Skeletal muscle satellite cell (primary cell): ENCODE data around the gene APBA2.
"Not testable (repeated sequence)": the region's sequence is repeated elsewhere in the genome, so short reads cannot be mapped to it uniquely, and the experiment has no call there.

Source experiments
- H3K27me3 ChIP-seq: 2 replicates; pipeline ENCODE4 v1.7.0; 2013; ENCODE audit warnings: low read length; ENCODE audit not compliant: control insufficient read depth, insufficient read depth
- H3K36me3 ChIP-seq: 2 replicates; pipeline ENCODE4 v1.7.0; 2013; ENCODE audit warnings: mild to moderate bottlenecking, control low read depth, low read length; ENCODE audit not compliant: insufficient read depth
- H3K4me1 ChIP-seq: 2 replicates; pipeline ENCODE4 v1.7.0; 2013; ENCODE audit warnings: low read length; ENCODE audit not compliant: control insufficient read depth, insufficient read depth
- H3K4me2 ChIP-seq: 2 replicates; pipeline ENCODE4 v1.7.0; 2013; ENCODE audit warnings: mild to moderate bottlenecking, low read length
- H3K4me3 ChIP-seq: 2 replicates; pipeline ENCODE4 v1.7.0; 2013; ENCODE audit warnings: low read length
- H3K9ac ChIP-seq: 2 replicates; pipeline ENCODE4 v1.7.0; 2013; ENCODE audit warnings: mild to moderate bottlenecking, low read depth, low read length, moderate library complexity
- H3K9me3 ChIP-seq: replicated peaks from 2 replicates; pipeline ENCODE4 v1.7.0; 2013; ENCODE audit warnings: mild to moderate bottlenecking, control low read depth, low read length

APBA2 gene

GRCh38 chr15:28880680-28881079, 5.1 kb upstream of the APBA2 start:
- Histone ChIP-seq H3K4me2 (no peak overlapping the region), H3K27me3 (no peaks in the 10 kb centered on the region), H3K36me3 (no peaks in the 10 kb centered on the region), H3K4me1 (no peaks in the 10 kb centered on the region), H3K4me3 (no peak overlapping the region), H3K9me3 (no peaks in the 10 kb centered on the region), H3K9ac (no peak overlapping the region)

DNA sequence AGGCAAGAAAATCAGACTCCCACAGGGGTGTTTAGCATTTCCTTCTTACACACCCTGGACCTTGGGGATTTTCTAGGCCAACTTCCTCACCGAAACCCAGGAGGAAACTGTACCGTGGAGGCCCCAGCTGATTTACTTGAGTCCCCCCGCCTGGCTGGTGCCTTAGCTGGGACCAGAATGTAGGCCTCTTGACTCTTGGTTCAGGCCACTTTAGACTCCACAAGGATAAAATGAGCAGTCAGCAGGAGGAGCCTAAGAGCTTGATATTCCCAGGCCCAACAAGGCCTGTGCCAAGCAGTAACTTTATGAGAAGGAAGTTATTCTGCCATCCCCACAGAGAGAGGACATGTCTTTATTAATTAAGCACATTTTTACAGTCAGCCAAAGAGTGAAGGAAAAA, 4.6 kb upstream of the APBA2 start:
- no peak overlapping the region for H3K4me2 ChIP-seq
- no peak overlapping the region for H3K9ac ChIP-seq
- H3K4me1 ChIP-seq, result no peaks in the 10 kb centered on the region
- H3K9me3 ChIP-seq, result no peaks in the 10 kb centered on the region
- no peak overlapping the region for H3K4me3 ChIP-seq
- H3K27me3 ChIP-seq, result no peaks in the 10 kb centered on the region
- H3K36me3 ChIP-seq, result no peaks in the 10 kb centered on the region

- Histone ChIP-seq H3K27me3 (no peaks in the 10 kb centered on the region), H3K4me2 (no peak overlapping the region), H3K36me3 (no peaks in the 10 kb centered on the region), H3K9ac (no peak overlapping the region), H3K4me1 (no peaks in the 10 kb centered on the region), H3K4me3 (no peak overlapping the region), H3K9me3 (no peaks in the 10 kb centered on the region)
Observed at GRCh38 chr15:28881600-28881999, 4.2 kb upstream of the APBA2 start.

DNA sequence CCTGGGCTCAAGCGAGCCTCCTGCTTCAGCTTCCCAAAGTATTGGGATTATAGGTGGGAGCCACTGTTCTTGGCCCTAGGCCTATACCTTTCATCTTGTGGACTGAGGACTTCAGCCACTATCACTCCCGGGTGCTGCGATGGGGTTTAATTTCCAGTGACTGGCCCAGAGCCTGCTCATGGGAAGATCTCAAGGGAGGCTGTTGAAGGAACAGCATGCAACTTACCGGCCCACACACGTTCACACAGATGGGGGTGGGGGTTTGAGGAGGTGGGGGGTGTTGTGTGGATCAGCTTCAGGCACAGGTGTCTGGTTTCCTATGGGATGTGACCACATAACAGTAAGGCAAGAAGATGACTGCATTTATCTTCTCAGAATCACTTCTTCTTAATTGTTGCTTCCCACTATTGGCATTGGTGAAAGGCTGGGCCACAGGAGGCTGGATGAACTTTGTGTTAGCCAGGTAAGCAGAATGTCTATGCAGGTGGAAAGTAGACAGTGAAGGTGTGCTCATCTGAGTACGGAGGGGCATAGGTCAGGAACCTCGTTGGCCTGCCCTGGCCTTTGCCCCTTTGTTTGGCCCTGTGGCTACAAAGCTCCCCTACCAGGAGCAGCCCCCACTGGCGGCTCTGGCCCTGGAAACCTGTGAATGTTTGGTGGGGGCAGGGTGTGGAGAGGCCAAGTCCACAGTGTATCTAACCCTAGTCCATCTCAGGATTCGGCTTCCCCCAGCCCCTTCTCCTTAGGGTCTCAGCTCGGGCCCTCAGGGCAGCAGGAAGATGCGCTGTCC, 1.4 kb upstream of the APBA2 start:
- H3K27me3 ChIP-seq, result no peaks in the 10 kb centered on the region
- H3K9ac ChIP-seq, result no peak overlapping the region
- no peak overlapping the region for H3K4me3 ChIP-seq
- no peak overlapping the region for H3K4me2 ChIP-seq
- H3K36me3 ChIP-seq, result no peaks in the 10 kb centered on the region
- H3K4me1 ChIP-seq, result peaks cover 16% of the 10 kb centered on the region
- H3K9me3 ChIP-seq, result no peaks in the 10 kb centered on the region

DNA sequence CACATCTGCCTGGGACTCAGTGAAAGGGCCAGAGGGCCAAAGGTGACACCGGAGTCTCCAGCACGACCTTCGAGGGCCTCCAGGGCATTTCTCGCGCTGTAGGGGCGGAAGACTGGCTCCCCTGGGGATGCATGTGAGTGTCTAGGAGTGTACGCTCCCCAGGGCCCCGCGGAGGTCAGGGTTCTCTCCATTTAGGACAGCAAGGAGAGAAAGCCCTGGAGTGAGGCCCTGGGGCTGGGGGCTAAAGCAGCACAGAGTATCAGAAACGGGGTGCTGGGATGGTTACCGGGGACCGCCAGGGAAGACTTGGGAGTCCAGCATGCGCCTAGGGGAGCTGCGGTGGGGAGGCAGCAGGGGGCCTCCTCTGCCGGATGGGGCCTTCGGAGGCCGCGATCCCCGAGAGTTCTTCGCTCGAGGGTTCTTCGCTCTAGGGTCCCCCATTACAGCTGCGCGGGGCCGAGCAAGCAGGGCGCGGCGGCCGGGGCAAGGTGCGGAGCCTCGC, 595 bp upstream of the APBA2 start:
- peak overlapping the region; percentile 93 for H3K4me2 ChIP-seq
- no peaks in the 10 kb centered on the region for H3K9me3 ChIP-seq
- H3K4me1 ChIP-seq, result peaks cover 16% of the 10 kb centered on the region
- no peaks in the 10 kb centered on the region for H3K27me3 ChIP-seq
- peak overlapping the region; percentile 77 for H3K9ac ChIP-seq
- H3K36me3 ChIP-seq, result no peaks in the 10 kb centered on the region
- H3K4me3 ChIP-seq, result peak overlapping the region; percentile 80

- Histone ChIP-seq H3K36me3 (no peaks in the 10 kb centered on the region), H3K4me3 (peak overlapping the region; percentile 80), H3K4me2 (peak overlapping the region; percentile 93), H3K27me3 (no peaks in the 10 kb centered on the region), H3K9ac (peak overlapping the region; percentile 77), H3K9me3 (no peaks in the 10 kb centered on the region), H3K4me1 (peaks cover 23% of the 10 kb centered on the region)
Observed at GRCh38 chr15:28886431-28887338, 911 bp downstream of the APBA2 start.

- Histone ChIP-seq H3K9ac (no peak overlapping the region), H3K36me3 (no peaks in the 10 kb centered on the region), H3K4me2 (peak overlapping the region; percentile 93), H3K9me3 (no peaks in the 10 kb centered on the region), H3K27me3 (no peaks in the 10 kb centered on the region), H3K4me1 (peaks cover 23% of the 10 kb centered on the region), H3K4me3 (peak overlapping the region; percentile 80)
Observed at GRCh38 chr15:28887339-28888174, 1.8 kb downstream of the APBA2 start.

- Histone ChIP-seq H3K4me2 (peak overlapping the region; percentile 47), H3K9ac (no peak overlapping the region), H3K4me1 (peaks cover 31% of the 10 kb centered on the region), H3K36me3 (no peaks in the 10 kb centered on the region), H3K27me3 (no peaks in the 10 kb centered on the region), H3K4me3 (no peak overlapping the region), H3K9me3 (no peaks in the 10 kb centered on the region)
Observed at GRCh38 chr15:28888302-28888894, 2.6 kb downstream of the APBA2 start.

GRCh38 chr15:28888900-28889299, 3.1 kb downstream of the APBA2 start:
- H3K4me3 ChIP-seq, result no peak overlapping the region
- peak overlapping the region; percentile 47 for H3K4me2 ChIP-seq
- H3K9me3 ChIP-seq, result no peaks in the 10 kb centered on the region
- H3K27me3 ChIP-seq, result no peaks in the 10 kb centered on the region
- peaks cover 31% of the 10 kb centered on the region for H3K4me1 ChIP-seq
- H3K36me3 ChIP-seq, result no peaks in the 10 kb centered on the region
- no peak overlapping the region for H3K9ac ChIP-seq

DNA sequence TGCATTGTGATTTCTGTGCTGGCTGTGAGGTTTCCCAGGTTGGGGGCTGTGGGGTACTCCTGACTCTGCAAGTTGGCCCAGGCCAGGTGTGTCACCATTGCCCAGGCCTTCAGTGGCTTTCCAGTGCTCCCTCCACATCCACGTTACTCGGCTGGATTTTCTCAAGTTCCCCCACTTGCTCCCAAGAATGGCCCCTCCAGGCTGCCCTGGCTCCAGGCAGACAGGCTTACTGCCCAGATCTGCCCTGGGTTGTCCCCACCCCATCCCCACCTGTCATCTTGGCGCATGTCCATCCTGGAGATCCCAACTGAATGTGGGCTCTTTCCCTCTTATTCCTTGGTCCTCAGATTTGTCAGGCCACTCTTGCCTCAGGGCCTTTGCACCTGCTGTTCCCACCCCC, 3.6 kb downstream of the APBA2 start:
- H3K4me1 ChIP-seq, result peaks cover 31% of the 10 kb centered on the region
- no peaks in the 10 kb centered on the region for H3K9me3 ChIP-seq
- no peaks in the 10 kb centered on the region for H3K27me3 ChIP-seq
- H3K4me3 ChIP-seq, result no peak overlapping the region
- H3K36me3 ChIP-seq, result no peaks in the 10 kb centered on the region
- no peak overlapping the region for H3K4me2 ChIP-seq
- H3K9ac ChIP-seq, result no peak overlapping the region

GRCh38 chr15:28889871-28890270, 4.1 kb downstream of the APBA2 start:
- not testable (repeated sequence) for H3K27me3 ChIP-seq, H3K36me3 ChIP-seq, H3K9me3 ChIP-seq, H3K4me2 ChIP-seq, H3K4me3 ChIP-seq, H3K9ac ChIP-seq
- peaks cover 31% of the 10 kb centered on the region for H3K4me1 ChIP-seq
